ENCODE results near the gene LAMP5. TPM values are rescaled to one million over a fixed set of nuclear protein-coding genes. Genes with fewer than 3 reads are reported as not detected.

The LAMP5 gene
- total RNA-seq, 1 experiment from 2014 or later = not detected

DNA sequence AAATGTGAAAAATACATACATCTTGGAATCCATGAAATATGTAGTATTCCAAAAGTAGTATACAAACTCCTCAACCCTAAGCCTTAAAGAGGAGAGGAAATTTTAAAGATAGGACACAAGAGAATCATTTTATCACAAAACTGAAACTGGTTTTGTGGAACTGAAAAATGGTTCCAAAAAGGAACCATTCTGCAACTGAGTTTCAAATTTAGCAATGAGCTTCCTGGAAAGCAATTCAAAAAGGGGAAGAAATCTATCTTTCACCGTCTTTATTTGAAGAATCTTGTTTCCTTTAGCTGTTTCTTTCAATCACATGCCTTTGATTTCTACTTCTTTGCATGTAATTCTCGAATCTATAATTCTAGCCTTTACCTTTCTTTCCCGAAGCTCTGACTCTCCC, 32.2 kb upstream of the LAMP5 start:
- no peak overlapping the region for H3K27ac Mint-ChIP-seq (ENCODE audit: unreplicated experiment)
- intact Hi-C loops (cut with micrococcal nuclease; ENCODE audit: unreplicated experiment) = no loop called here
- no peaks in the 10 kb centered on the region for H3K9me3 Mint-ChIP-seq (ENCODE audit: low read depth, unreplicated experiment)
- DNase-seq = no peak
- no peaks in the 10 kb centered on the region for H3K36me3 Mint-ChIP-seq (ENCODE audit: insufficient read depth, unreplicated experiment)
- H3K4me3 Mint-ChIP-seq (ENCODE audit: low read depth, unreplicated experiment) = no peak overlapping the region
- TF ChIP-seq, protein P1, sequence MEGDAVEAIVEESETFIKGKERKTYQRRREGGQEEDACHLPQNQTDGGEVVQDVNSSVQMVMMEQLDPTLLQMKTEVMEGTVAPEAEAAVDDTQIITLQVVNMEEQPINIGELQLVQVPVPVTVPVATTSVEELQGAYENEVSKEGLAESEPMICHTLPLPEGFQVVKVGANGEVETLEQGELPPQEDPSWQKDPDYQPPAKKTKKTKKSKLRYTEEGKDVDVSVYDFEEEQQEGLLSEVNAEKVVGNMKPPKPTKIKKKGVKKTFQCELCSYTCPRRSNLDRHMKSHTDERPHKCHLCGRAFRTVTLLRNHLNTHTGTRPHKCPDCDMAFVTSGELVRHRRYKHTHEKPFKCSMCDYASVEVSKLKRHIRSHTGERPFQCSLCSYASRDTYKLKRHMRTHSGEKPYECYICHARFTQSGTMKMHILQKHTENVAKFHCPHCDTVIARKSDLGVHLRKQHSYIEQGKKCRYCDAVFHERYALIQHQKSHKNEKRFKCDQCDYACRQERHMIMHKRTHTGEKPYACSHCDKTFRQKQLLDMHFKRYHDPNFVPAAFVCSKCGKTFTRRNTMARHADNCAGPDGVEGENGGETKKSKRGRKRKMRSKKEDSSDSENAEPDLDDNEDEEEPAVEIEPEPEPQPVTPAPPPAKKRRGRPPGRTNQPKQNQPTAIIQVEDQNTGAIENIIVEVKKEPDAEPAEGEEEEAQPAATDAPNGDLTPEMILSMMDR (IDR thresholded peaks at IDR 0.05; ENCODE audit: unreplicated experiment) = no peak
- no peaks in the 10 kb centered on the region for H3K4me1 Mint-ChIP-seq (ENCODE audit: low read depth, unreplicated experiment)
- BruUV-seq (replicated peaks) = no TSS peak
- no peaks in the 10 kb centered on the region for H3K27me3 Mint-ChIP-seq (ENCODE audit: unreplicated experiment)
- CTCF ChIA-PET = no interaction called here

- no peak overlapping the region for H3K27ac Mint-ChIP-seq (ENCODE audit: unreplicated experiment)
- CTCF ChIA-PET = no interaction called here
- H3K36me3 Mint-ChIP-seq (ENCODE audit: insufficient read depth, unreplicated experiment) = no peaks in the 10 kb centered on the region
- H3K4me1 Mint-ChIP-seq (ENCODE audit: low read depth, unreplicated experiment) = no peaks in the 10 kb centered on the region
- TF ChIP-seq, protein P1 (IDR thresholded peaks at IDR 0.05; ENCODE audit: unreplicated experiment) = no peak
- BruUV-seq (replicated peaks) = no TSS peak
- H3K4me3 Mint-ChIP-seq (ENCODE audit: low read depth, unreplicated experiment) = no peak overlapping the region
- no peaks in the 10 kb centered on the region for H3K9me3 Mint-ChIP-seq (ENCODE audit: low read depth, unreplicated experiment)
- intact Hi-C loops (cut with micrococcal nuclease; ENCODE audit: unreplicated experiment) = no loop called here
- H3K27me3 Mint-ChIP-seq (ENCODE audit: unreplicated experiment) = no peaks in the 10 kb centered on the region
- DNase-seq = no peak
Observed at GRCh38 chr20:9483131-9483530, 31.3 kb upstream of the LAMP5 start.

DNA sequence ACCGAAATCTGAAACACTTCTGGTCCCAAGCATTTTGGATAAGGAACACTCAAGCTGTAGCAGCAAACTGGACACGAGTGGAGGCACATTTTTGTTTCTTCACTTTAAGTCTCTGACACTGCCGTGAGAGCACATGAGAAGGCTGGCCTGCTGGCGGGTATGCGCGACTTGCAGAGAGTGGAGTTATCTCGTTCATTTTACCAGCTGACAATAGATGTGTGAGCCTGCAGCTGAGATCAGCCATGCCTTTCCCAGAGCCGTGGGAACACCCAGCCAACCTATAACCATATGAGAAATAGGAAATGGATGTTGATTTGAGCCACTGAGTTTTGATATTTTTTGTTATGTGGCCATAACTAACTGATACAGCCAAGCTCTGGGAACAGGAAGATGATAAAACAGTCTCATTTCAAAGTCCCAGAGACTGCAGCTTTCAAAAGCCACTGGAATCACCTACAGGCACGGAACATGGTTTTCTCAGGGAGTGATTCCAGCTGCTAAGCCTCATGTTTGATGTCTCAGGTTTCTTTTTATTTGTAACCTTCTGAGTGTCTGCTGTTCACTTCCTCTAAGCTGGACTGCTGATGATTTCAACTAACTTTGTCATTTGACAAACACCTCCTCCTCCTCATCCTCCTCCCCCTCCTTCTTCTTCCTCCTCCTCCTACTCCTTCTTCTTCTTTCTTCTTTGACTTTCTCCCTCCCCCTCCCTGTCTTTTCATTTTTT, 28.6 kb upstream of the LAMP5 start:
- H3K4me3 Mint-ChIP-seq (ENCODE audit: low read depth, unreplicated experiment) = no peak overlapping the region
- no peaks in the 10 kb centered on the region for H3K4me1 Mint-ChIP-seq (ENCODE audit: low read depth, unreplicated experiment)
- CTCF ChIA-PET = interaction anchor here (0.8 to 1.1 kb wide), 2 partner anchors 9 to 88 kb away, joined by 3 to 5 read pairs; no protein-coding TSS in a partner anchor
- TF ChIP-seq, protein P1 (IDR thresholded peaks at IDR 0.05; ENCODE audit: unreplicated experiment) = no peak
- H3K27me3 Mint-ChIP-seq (ENCODE audit: unreplicated experiment) = no peaks in the 10 kb centered on the region
- H3K9me3 Mint-ChIP-seq (ENCODE audit: low read depth, unreplicated experiment) = peaks cover 4% of the 10 kb centered on the region
- H3K36me3 Mint-ChIP-seq (ENCODE audit: insufficient read depth, unreplicated experiment) = no peaks in the 10 kb centered on the region
- H3K27ac Mint-ChIP-seq (ENCODE audit: unreplicated experiment) = no peak overlapping the region
- intact Hi-C loops (cut with micrococcal nuclease; ENCODE audit: unreplicated experiment) = no loop called here
- no TSS peak for BruUV-seq (replicated peaks)
- DNase-seq = no peak

- TF ChIP-seq, protein P1 (IDR thresholded peaks at IDR 0.05; ENCODE audit: unreplicated experiment) = no peak
- H3K4me1 Mint-ChIP-seq (ENCODE audit: low read depth, unreplicated experiment) = no peaks in the 10 kb centered on the region
- CTCF ChIA-PET = interaction anchor here (0.6 kb wide), 1 partner anchor 505 kb away, joined by 4 read pairs; no protein-coding TSS in a partner anchor
- H3K9me3 Mint-ChIP-seq (ENCODE audit: low read depth, unreplicated experiment) = peaks cover 4% of the 10 kb centered on the region
- no TSS peak for BruUV-seq (replicated peaks)
- no peak for DNase-seq
- H3K27me3 Mint-ChIP-seq (ENCODE audit: unreplicated experiment) = no peaks in the 10 kb centered on the region
- no peak overlapping the region for H3K27ac Mint-ChIP-seq (ENCODE audit: unreplicated experiment)
- intact Hi-C loops (cut with micrococcal nuclease; ENCODE audit: unreplicated experiment) = no loop called here
- H3K36me3 Mint-ChIP-seq (ENCODE audit: insufficient read depth, unreplicated experiment) = no peaks in the 10 kb centered on the region
- H3K4me3 Mint-ChIP-seq (ENCODE audit: low read depth, unreplicated experiment) = no peak overlapping the region
Observed at GRCh38 chr20:9487231-9487630, 27.2 kb upstream of the LAMP5 start.

Measured in Calu3 (cell line).